ENCODE data around the gene CTSW. TPM values are rescaled to one million over a fixed set of nuclear protein-coding genes. Genes with fewer than 3 reads are reported as not detected.
"Not testable (repeated sequence)": the region's sequence is repeated elsewhere in the genome, so short reads cannot be mapped to it uniquely, and the experiment has no call there.

Gene CTSW
- total RNA-seq, 1 donor from 2014 or later: not detected

DNA sequence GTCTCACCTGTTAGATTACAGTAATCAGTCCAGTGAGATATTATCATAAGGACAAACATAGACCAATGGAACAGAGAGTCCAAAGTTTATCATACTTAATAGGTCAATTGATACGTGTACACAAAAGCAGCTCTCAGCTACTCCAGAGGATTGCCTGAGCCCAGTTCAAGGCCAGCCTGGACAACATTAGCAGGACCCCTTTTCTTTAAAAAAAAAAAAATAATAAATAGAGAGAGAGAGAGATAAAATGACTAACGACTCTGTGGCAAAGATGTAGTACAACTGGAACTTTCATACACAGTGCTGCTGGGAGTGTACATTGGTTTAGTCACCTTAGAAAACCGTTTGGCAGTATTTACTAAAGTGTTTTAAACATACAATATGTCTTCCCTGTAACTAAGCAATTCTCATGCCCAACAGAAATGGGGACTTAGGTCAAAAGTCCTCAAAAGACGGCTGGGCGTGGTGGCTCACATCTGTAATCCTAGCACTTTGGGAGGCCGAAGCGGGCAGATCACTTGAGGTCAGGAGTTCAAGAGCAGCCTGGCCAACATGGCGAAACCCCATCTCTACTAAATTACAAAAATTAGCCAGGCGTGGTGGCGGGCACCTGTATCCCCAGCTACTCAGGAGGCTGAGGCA lies 35.3 kb upstream of the CTSW start:
- H3K4me1 Mint-ChIP-seq (ENCODE audit: low read depth): no peaks in the 10 kb centered on the region
- no peak overlapping the region for H3K27ac Mint-ChIP-seq (ENCODE audit: unreplicated experiment)
- no peaks in the 10 kb centered on the region for H3K9me3 Mint-ChIP-seq (ENCODE audit: low read depth)
- no peak for DNase-seq (ENCODE audit: low spot score)
- H3K36me3 Mint-ChIP-seq (ENCODE audit: low read depth): no peaks in the 10 kb centered on the region
- H3K4me3 Mint-ChIP-seq (ENCODE audit: unreplicated experiment): no peak overlapping the region
- TF ChIP-seq CTCF (IDR thresholded peaks at IDR 0.05): no peak
- H3K27me3 Mint-ChIP-seq (ENCODE audit: low read depth): no peaks in the 10 kb centered on the region

- Mint-ChIP-seq H3K9me3 (ENCODE audit: low read depth) (peaks cover 3% of the 10 kb centered on the region), H3K4me1 (ENCODE audit: low read depth) (no peaks in the 10 kb centered on the region), H3K27ac (ENCODE audit: unreplicated experiment) (no peak overlapping the region), H3K4me3 (ENCODE audit: unreplicated experiment) (no peak overlapping the region), H3K36me3 (ENCODE audit: low read depth) (peaks cover 10% of the 10 kb centered on the region), H3K27me3 (ENCODE audit: low read depth) (no peaks in the 10 kb centered on the region)
- no peak for DNase-seq (ENCODE audit: low spot score)
- TF ChIP-seq CTCF (IDR thresholded peaks at IDR 0.05): no peak
Observed at GRCh38 chr11:65847746-65848145, 31.9 kb upstream of the CTSW start.

DNA sequence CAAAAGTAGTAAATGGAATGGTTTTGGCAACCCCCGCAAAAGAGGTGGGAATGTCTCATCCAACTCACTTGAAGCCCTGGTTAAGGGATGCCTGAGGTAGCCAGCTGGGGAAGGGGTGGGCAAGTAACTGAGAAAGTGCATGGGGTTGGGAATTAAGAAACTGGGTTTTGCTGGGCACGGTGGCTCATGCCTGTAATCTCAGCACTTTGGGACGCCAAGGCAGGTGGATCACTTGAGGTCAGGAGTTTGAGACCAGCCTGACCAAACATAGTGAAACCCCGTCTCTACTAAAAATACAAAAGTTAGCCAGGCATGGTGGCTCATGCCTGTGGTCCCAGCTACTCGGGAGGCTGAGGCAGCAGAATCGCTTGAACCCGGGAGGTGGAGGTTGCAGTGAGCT lies 30.9 kb upstream of the CTSW start:
- not testable (repeated sequence) for H3K27me3 Mint-ChIP-seq (ENCODE audit: low read depth); H3K27ac Mint-ChIP-seq (ENCODE audit: unreplicated experiment); H3K4me3 Mint-ChIP-seq (ENCODE audit: unreplicated experiment); DNase-seq (ENCODE audit: low spot score); H3K4me1 Mint-ChIP-seq (ENCODE audit: low read depth); H3K9me3 Mint-ChIP-seq (ENCODE audit: low read depth)
- peaks cover 15% of the 10 kb centered on the region for H3K36me3 Mint-ChIP-seq (ENCODE audit: low read depth)

- H3K4me3 Mint-ChIP-seq (ENCODE audit: unreplicated experiment): no peak overlapping the region
- no peak for DNase-seq (ENCODE audit: low spot score)
- no peaks in the 10 kb centered on the region for H3K27me3 Mint-ChIP-seq (ENCODE audit: low read depth)
- peaks cover 3% of the 10 kb centered on the region for H3K9me3 Mint-ChIP-seq (ENCODE audit: low read depth)
- no peak overlapping the region for H3K27ac Mint-ChIP-seq (ENCODE audit: unreplicated experiment)
- no peak for TF ChIP-seq CTCF (IDR thresholded peaks at IDR 0.05)
- H3K4me1 Mint-ChIP-seq (ENCODE audit: low read depth): peaks cover 8% of the 10 kb centered on the region
- peaks cover 20% of the 10 kb centered on the region for H3K36me3 Mint-ChIP-seq (ENCODE audit: low read depth)
Observed at GRCh38 chr11:65849366-65849765, 30.3 kb upstream of the CTSW start.

GRCh38 chr11:65849771-65850216 lies 29.8 kb upstream of the CTSW start:
- H3K4me1 Mint-ChIP-seq (ENCODE audit: low read depth): peaks cover 12% of the 10 kb centered on the region
- H3K9me3 Mint-ChIP-seq (ENCODE audit: low read depth): peaks cover 3% of the 10 kb centered on the region
- H3K27ac Mint-ChIP-seq (ENCODE audit: unreplicated experiment): no peak overlapping the region
- peaks cover 25% of the 10 kb centered on the region for H3K36me3 Mint-ChIP-seq (ENCODE audit: low read depth)
- no peak for TF ChIP-seq CTCF (IDR thresholded peaks at IDR 0.05)
- no peaks in the 10 kb centered on the region for H3K27me3 Mint-ChIP-seq (ENCODE audit: low read depth)
- no peak for DNase-seq (ENCODE audit: low spot score)
- H3K4me3 Mint-ChIP-seq (ENCODE audit: unreplicated experiment): no peak overlapping the region

All from chondrocyte (in vitro differentiated cells).